HUES48 (cell line): ENCODE data around the gene TGM4.

ENCODE experiments used
- H3K27ac ChIP-seq: one replicate; pipeline ENCODE4 v1.7.0; 2013; ENCODE audit warnings: low read depth, low read length, inconsistent platforms
- H3K27me3 ChIP-seq: 2 replicates; pipeline ENCODE4 v1.6.1; 2013; ENCODE audit warnings: mild to moderate bottlenecking, low read length; ENCODE audit not compliant: control insufficient read depth, insufficient read depth
- H3K36me3 ChIP-seq: 2 replicates; pipeline ENCODE4 v1.6.1; 2013; ENCODE audit warnings: low read length; ENCODE audit not compliant: control insufficient read depth, insufficient read depth
- H3K4me1 ChIP-seq: 2 replicates; pipeline ENCODE4 v1.6.1; 2013; ENCODE audit warnings: mild to moderate bottlenecking, low read length; ENCODE audit not compliant: control insufficient read depth, insufficient read depth
- H3K4me3 ChIP-seq: 2 replicates; pipeline ENCODE4 v1.5.1; 2013; ENCODE audit warnings: mild to moderate bottlenecking, low read depth, low read length
- H3K9ac ChIP-seq: 2 replicates; pipeline ENCODE4 v1.6.1; 2013; ENCODE audit warnings: mild to moderate bottlenecking, low read depth, low read length, moderate library complexity
- H3K9me3 ChIP-seq: 2 replicates; pipeline ENCODE4 v1.6.1; 2013; ENCODE audit warnings: low read length; ENCODE audit not compliant: control insufficient read depth, insufficient read depth

TGM4 gene

DNA sequence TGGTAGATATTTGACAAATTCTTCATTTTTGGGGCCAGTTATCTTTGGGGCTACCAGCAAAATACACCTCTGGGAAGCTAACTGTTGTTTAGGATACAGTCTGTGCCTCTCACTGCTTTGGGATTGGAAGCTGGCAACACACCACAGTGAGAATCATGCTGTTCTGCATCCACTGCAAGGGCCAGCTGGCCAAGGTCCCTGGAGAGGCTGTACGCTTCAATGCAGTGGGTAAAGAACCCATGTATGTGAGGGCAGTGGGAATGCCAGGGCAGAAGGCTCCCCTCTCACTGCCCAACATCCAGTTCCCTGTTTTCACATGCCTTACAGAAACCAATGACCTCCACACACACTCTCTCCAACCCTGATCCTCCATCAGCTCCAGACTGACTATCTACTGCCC, 81.5 kb downstream of the TGM4 start:
- no peaks in the 10 kb centered on the region for H3K9me3 ChIP-seq
- H3K27ac ChIP-seq: no peak overlapping the region
- no peak overlapping the region for H3K9ac ChIP-seq
- peaks cover 5% of the 10 kb centered on the region; the same call in 1 of the 2 replicates for H3K4me1 ChIP-seq
- H3K4me3 ChIP-seq: no peak overlapping the region
- peaks cover 51% of the 10 kb centered on the region for H3K36me3 ChIP-seq
- H3K27me3 ChIP-seq: no peaks in the 10 kb centered on the region

DNA sequence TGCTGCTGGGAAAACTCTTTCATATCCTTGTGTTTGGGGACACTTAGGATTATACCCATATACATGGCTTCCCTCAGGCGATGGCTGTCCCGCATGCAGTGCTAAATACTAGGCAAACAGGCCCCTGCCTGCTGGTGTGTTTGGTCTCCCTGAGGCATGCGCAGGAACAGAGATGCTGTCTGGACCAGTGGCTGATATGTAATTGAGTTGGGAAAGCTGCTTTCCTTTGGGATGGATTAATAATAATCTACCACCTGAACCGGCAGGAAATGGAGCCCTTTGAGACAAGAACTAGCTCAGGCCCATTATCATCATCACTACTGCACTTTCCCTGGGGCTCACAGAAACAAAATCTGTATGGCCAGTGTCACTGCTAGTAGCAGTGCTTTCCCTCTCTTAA, 83.6 kb downstream of the TGM4 start:
- Histone ChIP-seq H3K27ac (no peak overlapping the region), H3K36me3 (peaks cover 48% of the 10 kb centered on the region), H3K9me3 (no peaks in the 10 kb centered on the region), H3K27me3 (no peaks in the 10 kb centered on the region), H3K4me1 (peaks cover 9% of the 10 kb centered on the region; the same call in 1 of the 2 replicates), H3K4me3 (no peak overlapping the region), H3K9ac (no peak overlapping the region)

DNA sequence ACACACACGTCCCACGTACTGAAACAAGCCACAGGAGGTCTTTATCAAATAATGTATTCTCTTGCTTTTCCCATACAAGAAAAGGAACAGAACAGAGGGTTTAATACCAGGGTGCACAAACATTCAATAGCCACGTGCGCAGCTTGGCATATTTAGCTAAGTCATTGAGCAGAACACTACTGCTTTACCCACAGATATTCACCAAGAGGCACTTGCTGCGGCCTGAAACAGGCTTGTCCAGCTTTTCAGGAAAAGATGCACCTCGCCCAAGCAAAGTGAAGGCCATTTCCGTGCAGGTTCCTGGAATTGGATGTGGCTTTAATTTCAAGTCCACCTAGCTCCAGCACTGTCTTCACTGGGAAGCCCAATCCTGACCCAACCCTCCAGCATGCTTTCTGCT, 84.0 kb downstream of the TGM4 start:
- H3K4me1 ChIP-seq: peaks cover 9% of the 10 kb centered on the region; the same call in 1 of the 2 replicates
- H3K9ac ChIP-seq: no peak overlapping the region
- no peaks in the 10 kb centered on the region for H3K9me3 ChIP-seq
- peaks cover 44% of the 10 kb centered on the region for H3K36me3 ChIP-seq
- H3K27me3 ChIP-seq: no peaks in the 10 kb centered on the region
- no peak overlapping the region for H3K27ac ChIP-seq
- no peak overlapping the region for H3K4me3 ChIP-seq

DNA sequence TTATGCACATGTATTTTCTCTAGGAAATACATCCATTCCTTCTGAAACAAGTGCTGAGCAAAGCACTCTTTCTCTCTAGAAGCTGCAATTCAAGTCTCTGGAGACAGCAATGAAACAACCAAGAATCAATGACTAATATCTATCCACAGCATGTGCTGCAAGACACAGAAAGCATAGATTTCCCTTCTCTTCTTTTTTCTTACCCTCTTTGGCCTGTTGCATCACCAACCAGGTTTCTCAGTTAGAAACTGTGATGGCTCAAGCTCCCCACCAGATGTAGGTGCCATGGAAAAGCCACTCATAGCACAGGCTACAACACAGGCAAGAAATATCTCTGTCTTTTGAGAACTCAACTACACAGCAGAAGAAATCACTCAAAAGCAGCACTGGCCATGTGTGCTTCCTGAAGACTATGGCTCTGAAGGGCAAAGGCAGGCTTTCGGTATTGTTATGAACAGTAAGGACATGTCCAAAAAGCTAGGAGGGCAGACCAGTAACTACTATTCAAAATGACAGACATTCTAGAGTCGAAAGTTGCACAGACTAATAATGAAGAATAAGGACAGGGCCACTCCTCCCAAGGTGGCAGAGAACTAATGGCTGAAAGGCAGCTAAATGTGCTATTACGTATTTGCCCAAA, 86.1 kb downstream of the TGM4 start:
- Histone ChIP-seq H3K27ac (no peak overlapping the region), H3K9ac (no peak overlapping the region), H3K4me1 (peaks cover 9% of the 10 kb centered on the region; the same call in 1 of the 2 replicates), H3K4me3 (no peak overlapping the region), H3K36me3 (peaks cover 28% of the 10 kb centered on the region), H3K27me3 (no peaks in the 10 kb centered on the region), H3K9me3 (no peaks in the 10 kb centered on the region)

DNA sequence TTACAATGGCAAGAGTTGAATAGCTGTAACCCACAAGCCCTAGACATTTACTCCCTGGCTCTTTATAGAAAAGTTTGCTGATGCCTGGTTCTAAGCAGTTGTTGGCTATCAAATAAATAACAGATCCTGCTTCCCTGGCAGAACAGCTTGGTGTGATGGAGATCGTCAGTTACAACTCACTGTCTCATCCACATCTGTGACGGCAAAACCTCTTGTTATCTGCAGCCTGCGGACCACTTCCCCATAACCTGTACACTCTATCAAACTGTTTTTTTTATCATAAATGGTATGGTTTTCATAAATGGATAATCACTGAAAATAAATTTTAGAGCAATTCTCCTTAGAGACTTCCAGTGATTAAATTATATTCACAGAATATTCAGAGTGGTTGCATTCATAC, 87.5 kb downstream of the TGM4 start:
- Histone ChIP-seq H3K36me3 (peaks cover 27% of the 10 kb centered on the region), H3K4me1 (peaks cover 9% of the 10 kb centered on the region; the same call in 1 of the 2 replicates)

DNA sequence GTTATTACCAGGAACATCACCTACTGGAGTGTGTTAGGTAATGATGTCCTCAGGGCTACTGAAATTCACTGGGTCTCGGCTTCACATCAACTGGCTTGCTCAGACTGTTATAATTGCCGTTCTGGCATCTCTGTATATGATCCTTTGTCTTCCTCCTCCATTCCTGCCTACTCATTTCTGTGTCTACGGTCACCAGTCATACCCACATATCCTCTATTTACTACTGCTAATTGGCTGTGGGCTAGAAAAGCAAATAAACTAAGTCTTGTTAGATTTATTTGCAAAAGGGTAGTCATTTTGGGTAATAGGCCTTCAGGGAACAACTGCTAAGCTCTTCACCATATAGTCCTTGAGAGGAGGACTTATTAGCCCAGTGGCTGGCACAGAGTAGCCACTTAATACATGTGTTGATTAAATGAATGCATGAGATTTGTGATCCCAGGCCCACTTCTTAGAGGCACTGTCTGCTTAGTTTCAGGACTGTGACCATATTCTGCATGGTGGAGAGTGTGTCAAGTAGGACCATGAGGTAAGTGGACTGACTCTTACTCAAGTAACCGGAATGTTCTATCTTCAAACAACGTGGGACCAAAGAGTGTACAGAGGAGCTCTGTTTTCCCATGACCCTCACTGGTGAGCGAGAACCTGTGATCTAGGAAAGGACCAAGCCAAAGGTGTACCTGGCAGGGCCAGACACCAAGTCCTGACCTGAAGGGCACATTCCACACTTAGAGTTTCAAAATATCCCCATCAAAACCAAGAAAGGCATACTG, 88.4 kb downstream of the TGM4 start:
- Histone ChIP-seq H3K4me1 (peaks cover 9% of the 10 kb centered on the region; the same call in 1 of the 2 replicates), H3K36me3 (peaks cover 18% of the 10 kb centered on the region), H3K27ac (no peak overlapping the region), H3K27me3 (no peaks in the 10 kb centered on the region), H3K9me3 (no peaks in the 10 kb centered on the region), H3K9ac (no peak overlapping the region), H3K4me3 (no peak overlapping the region)

More for the DNA sequence above, 87.5 kb downstream of the TGM4 start:
- Histone ChIP-seq H3K9ac (no peak overlapping the region), H3K27ac (no peak overlapping the region), H3K27me3 (no peaks in the 10 kb centered on the region), H3K9me3 (no peaks in the 10 kb centered on the region), H3K4me3 (no peak overlapping the region)

DNA sequence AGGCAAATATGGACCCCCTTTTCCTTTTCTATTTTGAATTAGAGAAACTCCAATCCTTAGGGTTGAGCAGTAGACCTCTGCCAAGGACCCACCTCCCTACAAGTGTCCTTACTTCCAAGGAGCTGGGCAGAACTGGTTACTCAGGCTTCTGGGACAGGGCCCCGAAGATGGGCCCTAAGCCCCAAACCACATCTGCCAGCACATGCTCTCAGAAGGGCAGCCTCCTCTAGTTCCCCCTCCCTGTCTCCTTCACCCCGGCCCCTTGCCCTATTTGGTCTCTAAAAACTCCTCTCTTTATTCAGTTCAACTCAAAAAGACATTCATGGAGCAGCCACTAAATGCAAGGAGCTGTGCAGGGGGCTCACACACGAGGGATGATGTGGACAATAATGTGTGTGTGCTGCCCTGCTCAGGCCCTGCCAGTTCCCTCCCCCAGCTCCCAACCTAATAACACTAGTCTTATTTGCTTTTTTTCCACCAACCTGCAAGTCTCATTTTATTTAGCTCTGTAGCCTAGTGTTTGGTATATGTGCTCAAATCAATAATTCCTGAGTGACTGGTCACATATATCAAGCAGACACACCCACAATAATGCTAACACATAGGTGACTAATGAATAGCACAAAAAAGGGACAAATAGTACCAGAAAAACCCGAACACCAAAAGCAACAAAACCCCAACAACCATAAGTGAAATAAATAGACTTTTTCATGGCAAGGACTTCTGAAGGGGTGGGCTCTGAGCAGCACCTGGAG, 89.3 kb downstream of the TGM4 start:
- Histone ChIP-seq H3K9ac (no peak overlapping the region), H3K4me1 (peaks cover 9% of the 10 kb centered on the region; the same call in 1 of the 2 replicates), H3K27ac (no peak overlapping the region), H3K4me3 (no peak overlapping the region), H3K36me3 (peaks cover 8% of the 10 kb centered on the region), H3K27me3 (no peaks in the 10 kb centered on the region), H3K9me3 (no peaks in the 10 kb centered on the region)
